K562 (cell line): ENCODE measurements around the gene POGZ. TPM values are rescaled to one million over a fixed set of nuclear protein-coding genes. Genes with fewer than 3 reads are reported as not detected.
A peak's percentile ranks its signal among the peaks of the same experiment; 100 is the strongest.

Source experiments
- ATAC-seq: fragments of 200-7000 bp; cut with Tn5 transposase; 3 replicates; pipeline ENCODE4 v1.9.1; 2020; ENCODE audit warnings: moderate library complexity
- BruUV-seq: library from RNA; stranded (reverse); fragments of 400-500 nt; replicated peaks from 2 replicates; lab custom pipeline; 2021; lab: Mats Ljungman, UMichigan
- CTCF ChIA-PET: fragments of 300-600 bp; formaldehyde crosslinking; extraction: SDS; loops from one replicate; lab custom pipeline; 2021; ENCODE audit warnings: low intra/inter-chr PET ratio; lab: Yijun Ruan, JAX
- POLR2A ChIA-PET: fragments of 300-600, 350-650 bp; sonication (Branson Sonifier 250); formaldehyde crosslinking; extraction: SDS; loops from one replicate; lab custom pipeline; 2021; ENCODE audit warnings: antibody characterized with exemption, inconsistent platforms; lab: Yijun Ruan, JAX
- DNase-seq, 4 experiments: peaks; one replicate each; pipeline versions ENCODE4 v3.0.0 to v3.0.0-alpha.2; 2011 to 2018; ENCODE audit warnings: low spot score in 3 of 4, mixed read lengths in 3 of 4; ENCODE audit errors: extremely low read depth in 1 of 4
- FAIRE-seq: peaks from 2 replicates; lab custom pipeline; 2011; peaks lifted over from hg19 to GRCh38; lab: Jason Lieb, UNC
- H2AFZ ChIP-seq: 2 replicates; pipeline ENCODE4 v1.6.0; 2011; ENCODE audit warnings: low read depth, low read length, control low read depth, inconsistent platforms
- H3K27ac ChIP-seq: fragments of 200-600 bp; 3 replicates; pipeline ENCODE4 v1.8.0; 2011; ENCODE audit warnings: low read depth, mild to moderate bottlenecking, control low read depth, inconsistent platforms, low read length, moderate library complexity, mixed read lengths; ENCODE audit errors: extremely low read depth
- H3K27me3 ChIP-seq, 2 experiments: fragments of 300-600 bp in 1 of 2; 2 replicates in 1 of 2; 3 replicates in 1 of 2; pipeline versions ENCODE4 v1.6.0 to v1.8.0; 2011; ENCODE audit warnings: inconsistent platforms in 2 of 2, low read length in 2 of 2, mild to moderate bottlenecking in 1 of 2, mixed read lengths in 1 of 2, moderate library complexity in 1 of 2; ENCODE audit not compliant: control insufficient read depth in 2 of 2, insufficient read depth in 2 of 2
- H3K36me3 ChIP-seq: fragments of 300-600 bp; 3 replicates; pipeline ENCODE4 v1.8.0; 2011; ENCODE audit warnings: mild to moderate bottlenecking, low read length, inconsistent platforms; ENCODE audit not compliant: control insufficient read depth, insufficient read depth
- H3K4me1 ChIP-seq, 2 experiments: fragments of 200-600 bp in 1 of 2; replicated peaks in 1 of 2; 2 replicates in 1 of 2; 3 replicates in 1 of 2; pipeline versions ENCODE4 v1.5.1 to v1.8.0; 2011; ENCODE audit warnings: inconsistent platforms in 2 of 2, low read length in 2 of 2, mild to moderate bottlenecking in 1 of 2, mixed read lengths in 1 of 2, moderate library complexity in 1 of 2; ENCODE audit not compliant: control insufficient read depth in 2 of 2, insufficient read depth in 2 of 2
- H3K4me2 ChIP-seq: 2 replicates; pipeline ENCODE4 v1.6.1; 2011; ENCODE audit warnings: low read length, control low read depth, inconsistent platforms, mixed read lengths; ENCODE audit not compliant: insufficient read depth
- H3K4me3 ChIP-seq: fragments of 200-600 bp; sonication (generic), shearing (Covaris generic); 2 replicates; pipeline ENCODE4 v1.5.1; 2016; ENCODE audit warnings: control low read depth, inconsistent platforms
- H3K79me2 ChIP-seq: fragments of 200-600 bp; 3 replicates; pipeline ENCODE4 v1.8.0; 2011; ENCODE audit warnings: low read length, inconsistent platforms; ENCODE audit not compliant: control insufficient read depth, insufficient read depth
- H3K9ac ChIP-seq, 2 experiments: 2 replicates each; pipeline versions ENCODE4 v1.6.0 to v1.6.1; 2011; ENCODE audit warnings: low read depth in 2 of 2, low read length in 2 of 2, control low read depth in 1 of 2, inconsistent platforms in 1 of 2, mild to moderate bottlenecking in 1 of 2, mixed read lengths in 1 of 2; ENCODE audit not compliant: insufficient read depth in 1 of 2
- H3K9me1 ChIP-seq: one replicate; pipeline ENCODE4 v1.6.0; 2011; ENCODE audit warnings: inconsistent platforms, mild to moderate bottlenecking, low read length, moderate library complexity; ENCODE audit not compliant: control insufficient read depth, insufficient read depth
- H3K9me3 ChIP-seq: replicated peaks from 2 replicates; pipeline ENCODE4 v1.5.1; 2011; ENCODE audit warnings: low read depth, low read length, inconsistent platforms; ENCODE audit not compliant: control insufficient read depth, insufficient read depth
- H4K20me1 ChIP-seq: replicated peaks from 2 replicates; pipeline ENCODE4 v1.6.1; 2011; ENCODE audit warnings: low read length, inconsistent platforms, mixed read lengths; ENCODE audit not compliant: control insufficient read depth, insufficient read depth
- GTF2F1 ChIP-seq: IDR thresholded peaks from 2 replicates; pipeline ENCODE4 v1.6.1; 2011; ENCODE audit warnings: low read depth, low read length, improper control_type of control experiment
- PKNOX1 ChIP-seq: fragments of 450-650 bp; IDR thresholded peaks from 2 replicates; pipeline ENCODE4 v1.6.1; 2016
- WGBS: fragments of 100-300 bp; shearing (Covaris generic); methylation state at CpG from one replicate; pipeline ENCODE4 v1.1.6; 2016; ENCODE audit warnings: low coverage, mixed read lengths; ENCODE audit not compliant: insufficient coverage; ENCODE audit errors: missing lambda C conversion rate; 5-methylcytosine and 5-hydroxymethylcytosine counted together
- in situ Hi-C: fragments of 300-500 bp; cut with MboI; formaldehyde crosslinking; loops from 4 replicates; pipeline ENCODE4 v1.15.0; 2018; ENCODE audit warnings: inconsistent platforms, mixed read lengths
- intact Hi-C: fragments of 100-400 bp; cut with micrococcal nuclease; formaldehyde crosslinking; loops from 2 replicates; pipeline ENCODE4 v1.14.2; 2022
- polyA plus RNA-seq, 8 experiments: library from polyadenylated mRNA; depleted of rRNA in 4 of 8; stranded (reverse) in 5 of 8; unstranded in 3 of 8; fragments of >200 nt; fragmentation: Nextera tagmentation in 2 of 8; fragmentation: Illumina TruSeq in 1 of 8; extraction: Ambion mirVana in 2 of 8; extraction: Trizol in 1 of 8; gene quantifications; 2 replicates each; pipeline versions ENCODE4 v1.2.1 to v1.2.3, GENCODE V29; 2011 to 2014; ENCODE audit warnings: inconsistent platforms in 1 of 8, missing spikeins in 1 of 8
- total RNA-seq, 7 experiments: library from RNA; depleted of rRNA in 6 of 7; stranded (reverse); fragments of >200 nt in 6 of 7; fragmentation: Illumina TruSeq in 2 of 7; extraction: Trizol in 2 of 7; gene quantifications; 2 replicates each; pipeline versions ENCODE4 v1.2.1 to v1.2.3, GENCODE V29; 2011 to 2021; ENCODE audit warnings: low replicate concordance in 1 of 7

The POGZ gene
- total and polyA plus RNA-seq, 9 of the 15 experiments (the other 6 are each of a cell fraction or from before 2014, with no cell fraction given): 9.4 to 40.6 (median 21.6) TPM

GRCh38 chr1:151502859-151503780 is 43.8 kb upstream of the POGZ start:
- no peak for DNase-seq
- in situ Hi-C loops: no loop called here
- POLR2A ChIA-PET: interaction anchor here (0.5 to 1.0 kb wide), 4 partner anchors 9 to 38 kb away, joined by 3 to 6 read pairs (median 4); no protein-coding TSS in a partner anchor
- TF ChIP-seq PKNOX1 (peak; percentile 51; the same call in 1 of the 2 replicates), GTF2F1 (no peak)
- CTCF ChIA-PET: no interaction called here
- Histone ChIP-seq H3K9me3 (no peaks in the 10 kb centered on the region; the same call in 1 of the 2 replicates), H3K79me2 (no peaks in the 10 kb centered on the region), H2AFZ (no peak overlapping the region), H3K9ac (no peak overlapping the region), H3K27ac (no peak overlapping the region), H3K4me3 (no peak overlapping the region), H3K36me3 (no peaks in the 10 kb centered on the region), H3K27me3 (peaks cover 4 to 8% of the 10 kb centered on the region in 2 experiments; a peak in 3 of 5 replicates), H3K9me1 (no peaks in the 10 kb centered on the region), H3K4me2 (no peak overlapping the region), H3K4me1 (peaks cover 0 to 7% of the 10 kb centered on the region in 2 experiments; a peak in 3 of 5 replicates), H4K20me1 (no peaks in the 10 kb centered on the region)
- no peak for ATAC-seq
- BruUV-seq: no TSS peak
- intact Hi-C loops: no loop called here
- FAIRE-seq: no peak
- WGBS: 37% methylated on average over 7 of the region's 7 CpGs
